Testis (tissue), 3 donors: ENCODE results near the gene CCDC112. TPM values are rescaled to one million over a fixed set of nuclear protein-coding genes. Genes with fewer than 3 reads are reported as not detected.

ENCODE experiments used
- DNase-seq: peaks from one replicate; pipeline ENCODE4 v3.0.0-alpha.2; 2019
- H3K27ac ChIP-seq, 2 donors: fragments of 200-600 bp; sonication (generic); one replicate each; pipeline ENCODE4 v1.5.1; 2019
- H3K27me3 ChIP-seq: fragments of 200-600 bp; sonication (generic); one replicate; pipeline ENCODE4 v1.5.1; 2019
- H3K36me3 ChIP-seq: fragments of 200-600 bp; sonication (generic); one replicate; pipeline ENCODE4 v1.5.1; 2017; ENCODE audit warnings: low read depth; ENCODE audit errors: missing control alignments
- H3K4me1 ChIP-seq: fragments of 200-600 bp; sonication (generic); one replicate; pipeline ENCODE4 v1.5.1; 2019
- H3K4me3 ChIP-seq, 2 donors: fragments of 200-600 bp; sonication (generic); one replicate each; pipeline ENCODE4 v1.5.1; 2017 to 2019
- H3K9me3 ChIP-seq: fragments of 200-600 bp; sonication (generic); one replicate; pipeline ENCODE4 v1.5.1; 2017
- POLR2A ChIP-seq: fragments of 450-650 bp; IDR thresholded peaks from one replicate; pipeline ENCODE4 v1.6.1; 2017; ENCODE audit warnings: antibody characterized with exemption, mild to moderate bottlenecking, moderate library complexity
- WGBS, 2 donors: methylation state at CpG; one replicate each; pipeline ENCODE4 v1.1.5; 2018; 5-methylcytosine and 5-hydroxymethylcytosine counted together
- intact Hi-C: fragments of 100-400 bp; cut with DNase I; formaldehyde crosslinking; loops from one replicate; pipeline ENCODE4 v1.15.1; 2023; ENCODE audit warnings: low total_unique reads
- polyA plus RNA-seq: library from polyadenylated mRNA; stranded (reverse); fragments of 350-450 nt; fragmentation: Illumina TruSeq; extraction: RNeasy Lipid Tissue Mini Kit (QIAGEN cat#74804); gene quantifications from one replicate; pipeline ENCODE4 v1.2.3, GENCODE V29; 2014; ENCODE audit warnings: low read depth, low replicate concordance; ENCODE audit not compliant: insufficient read depth
- total RNA-seq, 2 donors: library from RNA; depleted of rRNA; stranded (reverse); fragments of >200 nt; gene quantifications; one replicate each; pipeline ENCODE4 v1.2.3, GENCODE V29; 2016
- TF ChIP-seq, protein P1 (sequence below), 3 experiments: fragments of 450-650 bp in 2 of 3; fragments of 200-600 bp in 1 of 3; sonication (generic) in 1 of 3; IDR thresholded peaks; one replicate each; pipeline ENCODE4 v1.5.1; 2016 to 2019; ENCODE audit warnings: antibody characterized with exemption in 3 of 3, mild to moderate bottlenecking in 2 of 3, moderate library complexity in 1 of 3

The CCDC112 gene
- total and polyA plus RNA-seq, 3 donors from 2014 or later: 15.3 to 30.9 (median 20.4) TPM

GRCh38 chr5:115267617-115268016, 28.8 kb downstream of the CCDC112 start:
- DNase-seq: no peak

GRCh38 chr5:115265220-115265619, 31.2 kb downstream of the CCDC112 start:
- H3K9me3 ChIP-seq: no peaks in the 10 kb centered on the region
- H3K27me3 ChIP-seq: no peaks in the 10 kb centered on the region
- 66 to 80% methylated on average over 13 of the region's 13 CpGs for WGBS, 2 donors
- no peak overlapping the region for H3K27ac ChIP-seq
- H3K36me3 ChIP-seq: no peaks in the 10 kb centered on the region
- peaks cover 5% of the 10 kb centered on the region for H3K4me1 ChIP-seq
- no peak for TF ChIP-seq POLR2A
- TF ChIP-seq, protein P1, sequence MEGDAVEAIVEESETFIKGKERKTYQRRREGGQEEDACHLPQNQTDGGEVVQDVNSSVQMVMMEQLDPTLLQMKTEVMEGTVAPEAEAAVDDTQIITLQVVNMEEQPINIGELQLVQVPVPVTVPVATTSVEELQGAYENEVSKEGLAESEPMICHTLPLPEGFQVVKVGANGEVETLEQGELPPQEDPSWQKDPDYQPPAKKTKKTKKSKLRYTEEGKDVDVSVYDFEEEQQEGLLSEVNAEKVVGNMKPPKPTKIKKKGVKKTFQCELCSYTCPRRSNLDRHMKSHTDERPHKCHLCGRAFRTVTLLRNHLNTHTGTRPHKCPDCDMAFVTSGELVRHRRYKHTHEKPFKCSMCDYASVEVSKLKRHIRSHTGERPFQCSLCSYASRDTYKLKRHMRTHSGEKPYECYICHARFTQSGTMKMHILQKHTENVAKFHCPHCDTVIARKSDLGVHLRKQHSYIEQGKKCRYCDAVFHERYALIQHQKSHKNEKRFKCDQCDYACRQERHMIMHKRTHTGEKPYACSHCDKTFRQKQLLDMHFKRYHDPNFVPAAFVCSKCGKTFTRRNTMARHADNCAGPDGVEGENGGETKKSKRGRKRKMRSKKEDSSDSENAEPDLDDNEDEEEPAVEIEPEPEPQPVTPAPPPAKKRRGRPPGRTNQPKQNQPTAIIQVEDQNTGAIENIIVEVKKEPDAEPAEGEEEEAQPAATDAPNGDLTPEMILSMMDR (IDR thresholded peaks at IDR 0.05): no peak
- intact Hi-C loops: no loop called here
- DNase-seq: no peak
- no peak overlapping the region for H3K4me3 ChIP-seq

More at GRCh38 chr5:115267617-115268016, 28.8 kb downstream of the CCDC112 start:
- TF ChIP-seq, protein P1 (IDR thresholded peaks at IDR 0.05): no peak
- TF ChIP-seq POLR2A: no peak
- Histone ChIP-seq H3K4me3 (no peak overlapping the region), H3K9me3 (no peaks in the 10 kb centered on the region), H3K27me3 (no peaks in the 10 kb centered on the region), H3K27ac (no peak overlapping the region), H3K4me1 (no peaks in the 10 kb centered on the region), H3K36me3 (no peaks in the 10 kb centered on the region)
- intact Hi-C loops: no loop called here

- H3K36me3 ChIP-seq: no peaks in the 10 kb centered on the region
- intact Hi-C loops: no loop called here
- 30 to 77% methylated on average over 7 to 13 of the region's 13 CpGs for whole genome bisulfite sequencing, 2 donors
Measured at GRCh38 chr5:115264786-115265185, 31.7 kb downstream of the CCDC112 start.

GRCh38 chr5:115263078-115263380, 33.4 kb downstream of the CCDC112 start:
- H3K27me3 ChIP-seq: no peaks in the 10 kb centered on the region
- TF ChIP-seq POLR2A: no peak
- DNase-seq: no peak
- 27 to 29% methylated on average over 7 of the region's 7 CpGs for WGBS, 2 donors
- no peaks in the 10 kb centered on the region for H3K9me3 ChIP-seq
- H3K27ac ChIP-seq: peak overlapping the region; percentile 45 to 78
- no peaks in the 10 kb centered on the region for H3K36me3 ChIP-seq
- H3K4me3 ChIP-seq: peak overlapping the region; percentile 74 to 85
- peaks cover 5% of the 10 kb centered on the region for H3K4me1 ChIP-seq
- intact Hi-C loops: no loop called here

More at GRCh38 chr5:115264786-115265185, 31.7 kb downstream of the CCDC112 start:
- Histone ChIP-seq H3K27me3 (no peaks in the 10 kb centered on the region), H3K4me1 (peaks cover 5% of the 10 kb centered on the region), H3K9me3 (no peaks in the 10 kb centered on the region), H3K27ac (no peak overlapping the region), H3K4me3 (no peak overlapping the region)
- no peak for DNase-seq
- TF ChIP-seq, protein P1 (IDR thresholded peaks at IDR 0.05): no peak
- TF ChIP-seq POLR2A: no peak

DNA sequence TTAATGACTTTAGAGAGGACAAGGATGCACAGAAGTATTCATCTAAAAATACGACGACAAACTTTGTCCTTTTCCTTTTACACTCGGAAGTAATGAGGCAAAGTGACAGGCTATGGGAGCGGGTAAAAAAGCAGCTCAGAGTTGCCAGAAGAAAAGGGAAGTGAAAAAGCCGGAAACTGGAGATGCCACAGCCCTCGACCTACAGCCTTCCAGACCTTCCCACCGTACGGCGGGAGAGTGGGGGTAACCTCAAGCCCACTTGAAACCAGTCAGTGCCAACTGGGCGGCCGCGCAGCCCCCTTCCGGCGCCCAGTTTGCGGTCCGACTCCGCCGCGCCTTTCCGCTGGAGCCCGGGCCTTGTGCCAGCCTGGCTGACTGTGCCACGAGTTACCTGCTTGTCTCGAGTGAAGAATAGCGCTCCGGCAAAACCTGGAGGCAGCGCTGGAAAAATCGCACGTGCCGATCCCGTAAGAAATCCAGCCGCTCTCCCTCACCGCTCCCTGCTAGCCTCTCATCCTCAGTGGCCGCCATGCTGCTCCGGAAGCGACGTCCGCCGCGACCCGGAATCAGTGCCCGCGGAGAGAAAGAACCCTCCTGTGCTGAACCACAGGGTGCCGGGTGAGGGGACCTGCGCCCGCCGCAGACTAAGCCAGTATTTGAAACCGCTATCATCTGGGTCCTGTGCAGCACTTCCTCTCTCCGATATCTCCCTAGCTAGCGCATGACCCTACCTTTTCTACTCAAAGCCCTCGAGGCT, 34.0 kb downstream of the CCDC112 start, which contains the start of gene PGGT1B:
TSS of gene PGGT1B (minus strand) at position 557 of the 757 bp plus-strand sequence. CDS start at position 531, 26 bp downstream.
- Histone ChIP-seq H3K9me3 (no peaks in the 10 kb centered on the region), H3K36me3 (no peaks in the 10 kb centered on the region), H3K27me3 (no peaks in the 10 kb centered on the region), H3K4me1 (peaks cover 5% of the 10 kb centered on the region), H3K27ac (peak within 1 kb of the TSS; percentile 45 to 78), H3K4me3 (peak within 1 kb of the TSS; percentile 74 to 85)
- WGBS, 2 donors: 0 to 1% methylated on average over 27 to 50 of the region's 50 CpGs
- TF ChIP-seq, protein P1 (IDR thresholded peaks at IDR 0.05): no peak
- TF ChIP-seq POLR2A: no peak
- intact Hi-C loops: no loop called here
- peak; percentile 91 for DNase-seq
